ENCODE measurements around the gene ERBB4. TPM values are rescaled to one million over a fixed set of nuclear protein-coding genes. Genes with fewer than 3 reads are reported as not detected.

Gene ERBB4
- total RNA-seq, 1 experiment from 2014 or later = 2.9 TPM

DNA sequence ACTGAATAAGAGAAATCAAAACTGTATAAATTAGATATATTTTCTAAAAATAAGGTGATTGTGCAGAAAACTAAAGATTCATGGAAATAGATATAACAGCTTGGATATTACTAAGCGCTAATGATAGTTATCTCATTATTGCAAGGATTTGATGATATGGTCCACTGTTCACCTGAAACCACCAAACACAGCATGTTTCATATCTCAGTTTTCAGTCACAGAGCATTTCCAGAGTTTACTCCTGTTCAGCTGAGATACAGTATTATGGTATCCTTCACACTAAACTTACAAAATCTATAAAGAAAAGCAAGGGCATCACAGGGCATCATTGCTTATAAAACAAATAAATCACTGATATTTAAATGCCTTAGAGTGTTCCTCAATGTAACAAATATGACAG, 591.6 kb downstream of the ERBB4 start:
- CTCF ChIA-PET = no interaction called here
- no TSS peak for BruUV-seq (replicated peaks)
- no peak for DNase-seq
- Mint-ChIP-seq H3K36me3 (ENCODE audit: insufficient read depth, unreplicated experiment) (no peaks in the 10 kb centered on the region), H3K4me1 (ENCODE audit: low read depth, unreplicated experiment) (no peaks in the 10 kb centered on the region), H3K4me3 (ENCODE audit: low read depth, unreplicated experiment) (no peak overlapping the region), H3K27ac (ENCODE audit: unreplicated experiment) (no peak overlapping the region), H3K9me3 (ENCODE audit: low read depth, unreplicated experiment) (no peaks in the 10 kb centered on the region), H3K27me3 (ENCODE audit: unreplicated experiment) (no peaks in the 10 kb centered on the region)
- TF ChIP-seq, protein P1, sequence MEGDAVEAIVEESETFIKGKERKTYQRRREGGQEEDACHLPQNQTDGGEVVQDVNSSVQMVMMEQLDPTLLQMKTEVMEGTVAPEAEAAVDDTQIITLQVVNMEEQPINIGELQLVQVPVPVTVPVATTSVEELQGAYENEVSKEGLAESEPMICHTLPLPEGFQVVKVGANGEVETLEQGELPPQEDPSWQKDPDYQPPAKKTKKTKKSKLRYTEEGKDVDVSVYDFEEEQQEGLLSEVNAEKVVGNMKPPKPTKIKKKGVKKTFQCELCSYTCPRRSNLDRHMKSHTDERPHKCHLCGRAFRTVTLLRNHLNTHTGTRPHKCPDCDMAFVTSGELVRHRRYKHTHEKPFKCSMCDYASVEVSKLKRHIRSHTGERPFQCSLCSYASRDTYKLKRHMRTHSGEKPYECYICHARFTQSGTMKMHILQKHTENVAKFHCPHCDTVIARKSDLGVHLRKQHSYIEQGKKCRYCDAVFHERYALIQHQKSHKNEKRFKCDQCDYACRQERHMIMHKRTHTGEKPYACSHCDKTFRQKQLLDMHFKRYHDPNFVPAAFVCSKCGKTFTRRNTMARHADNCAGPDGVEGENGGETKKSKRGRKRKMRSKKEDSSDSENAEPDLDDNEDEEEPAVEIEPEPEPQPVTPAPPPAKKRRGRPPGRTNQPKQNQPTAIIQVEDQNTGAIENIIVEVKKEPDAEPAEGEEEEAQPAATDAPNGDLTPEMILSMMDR (IDR thresholded peaks at IDR 0.05; ENCODE audit: unreplicated experiment) = no peak
- intact Hi-C loops (cut with micrococcal nuclease; ENCODE audit: unreplicated experiment) = no loop called here

DNA sequence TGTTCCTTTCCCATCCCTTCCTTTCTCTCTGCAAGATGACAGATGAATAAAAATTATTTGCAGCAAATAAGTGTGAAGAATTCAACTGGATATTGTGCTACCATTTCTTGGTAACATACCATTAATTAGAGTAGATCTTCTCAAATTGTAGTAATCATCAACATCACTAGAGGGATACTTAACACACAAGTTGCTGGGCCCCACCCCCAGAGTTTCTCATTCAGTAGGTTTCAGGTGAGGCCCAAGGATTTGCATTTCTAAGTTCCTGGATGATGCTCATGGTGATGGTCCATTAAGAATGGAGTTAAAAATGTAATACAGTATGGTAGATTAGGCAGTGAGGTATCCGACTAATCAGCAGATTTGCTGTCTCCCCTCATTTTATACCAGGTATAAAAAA, 594.0 kb downstream of the ERBB4 start:
- intact Hi-C loops (cut with micrococcal nuclease; ENCODE audit: unreplicated experiment) = no loop called here
- Mint-ChIP-seq H3K27me3 (ENCODE audit: unreplicated experiment) (no peaks in the 10 kb centered on the region), H3K4me1 (ENCODE audit: low read depth, unreplicated experiment) (no peaks in the 10 kb centered on the region), H3K9me3 (ENCODE audit: low read depth, unreplicated experiment) (no peaks in the 10 kb centered on the region), H3K4me3 (ENCODE audit: low read depth, unreplicated experiment) (no peak overlapping the region), H3K36me3 (ENCODE audit: insufficient read depth, unreplicated experiment) (no peaks in the 10 kb centered on the region), H3K27ac (ENCODE audit: unreplicated experiment) (no peak overlapping the region)
- no peak for DNase-seq
- CTCF ChIA-PET = no interaction called here
- TF ChIP-seq, protein P1 (IDR thresholded peaks at IDR 0.05; ENCODE audit: unreplicated experiment) = no peak
- no TSS peak for BruUV-seq (replicated peaks)

DNA sequence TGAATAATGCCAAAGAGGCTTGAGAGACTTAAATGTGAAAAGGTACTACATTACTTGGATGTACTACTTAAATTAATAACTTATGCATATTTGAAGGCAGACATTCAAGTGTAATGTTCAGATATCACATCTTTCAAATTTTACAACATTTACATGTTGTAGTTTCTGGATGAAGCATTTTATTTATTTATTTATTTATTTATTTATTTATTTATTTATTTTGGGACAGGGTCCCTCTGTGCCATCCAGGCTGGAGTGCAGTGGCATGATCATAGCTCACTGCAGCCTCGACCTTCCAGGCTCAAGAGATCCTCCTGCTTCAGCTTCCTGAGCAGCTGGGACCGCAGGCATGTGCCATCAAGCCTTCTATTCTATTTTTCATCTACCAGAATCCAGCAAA, 596.4 kb downstream of the ERBB4 start:
- H3K27me3 Mint-ChIP-seq (ENCODE audit: unreplicated experiment) = no peaks in the 10 kb centered on the region
- intact Hi-C loops (cut with micrococcal nuclease; ENCODE audit: unreplicated experiment) = no loop called here
- peaks cover 3% of the 10 kb centered on the region for H3K9me3 Mint-ChIP-seq (ENCODE audit: low read depth, unreplicated experiment)

DNA sequence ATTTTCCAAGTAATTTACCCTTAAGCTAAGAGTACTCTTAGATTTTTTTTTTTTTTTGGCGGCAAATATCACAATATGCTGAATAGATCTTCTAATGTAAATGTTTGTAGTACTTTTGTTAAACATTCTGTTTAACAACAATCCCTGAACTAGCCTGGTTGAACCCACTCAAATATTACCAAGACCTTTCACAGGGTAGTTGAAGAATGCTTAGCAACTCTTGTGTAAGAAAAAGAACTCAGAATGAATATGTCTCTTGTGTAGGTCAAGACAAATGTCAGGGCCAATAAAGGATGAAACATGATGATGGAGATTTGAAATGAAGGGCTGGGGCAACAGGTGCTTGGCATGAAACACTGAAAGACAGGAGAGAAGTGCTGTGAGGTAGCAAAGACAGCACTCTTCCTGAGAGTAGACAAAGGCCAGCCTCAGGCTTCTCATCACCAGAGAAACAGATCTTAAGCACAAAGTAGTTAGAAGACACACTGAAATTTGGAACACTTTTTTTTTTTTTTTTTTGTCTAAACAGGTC, 597.3 kb downstream of the ERBB4 start:
- Mint-ChIP-seq H3K9me3 (ENCODE audit: low read depth, unreplicated experiment) (peaks cover 3% of the 10 kb centered on the region), H3K27me3 (ENCODE audit: unreplicated experiment) (no peaks in the 10 kb centered on the region), H3K4me1 (ENCODE audit: low read depth, unreplicated experiment) (no peaks in the 10 kb centered on the region), H3K27ac (ENCODE audit: unreplicated experiment) (no peak overlapping the region), H3K36me3 (ENCODE audit: insufficient read depth, unreplicated experiment) (no peaks in the 10 kb centered on the region), H3K4me3 (ENCODE audit: low read depth, unreplicated experiment) (no peak overlapping the region)
- no peak for DNase-seq
- no TSS peak for BruUV-seq (replicated peaks)
- TF ChIP-seq, protein P1 (IDR thresholded peaks at IDR 0.05; ENCODE audit: unreplicated experiment) = no peak
- intact Hi-C loops (cut with micrococcal nuclease; ENCODE audit: unreplicated experiment) = no loop called here
- CTCF ChIA-PET = no interaction called here

More for the DNA sequence above, 596.4 kb downstream of the ERBB4 start:
- no peaks in the 10 kb centered on the region for H3K4me1 Mint-ChIP-seq (ENCODE audit: low read depth, unreplicated experiment)
- H3K4me3 Mint-ChIP-seq (ENCODE audit: low read depth, unreplicated experiment) = no peak overlapping the region
- H3K36me3 Mint-ChIP-seq (ENCODE audit: insufficient read depth, unreplicated experiment) = no peaks in the 10 kb centered on the region
- BruUV-seq (replicated peaks) = no TSS peak
- CTCF ChIA-PET = no interaction called here
- DNase-seq = no peak
- H3K27ac Mint-ChIP-seq (ENCODE audit: unreplicated experiment) = no peak overlapping the region
- TF ChIP-seq, protein P1 (IDR thresholded peaks at IDR 0.05; ENCODE audit: unreplicated experiment) = no peak

Data from Calu3 (cell line).